Astrocyte of the hippocampus (primary cell): ENCODE data around the gene MEOX2.

Source experiments
- DNase-seq: peaks from one replicate; pipeline ENCODE4 v3.0.0; 2011; ENCODE audit warnings: low read depth, low spot score

MEOX2 gene

DNA sequence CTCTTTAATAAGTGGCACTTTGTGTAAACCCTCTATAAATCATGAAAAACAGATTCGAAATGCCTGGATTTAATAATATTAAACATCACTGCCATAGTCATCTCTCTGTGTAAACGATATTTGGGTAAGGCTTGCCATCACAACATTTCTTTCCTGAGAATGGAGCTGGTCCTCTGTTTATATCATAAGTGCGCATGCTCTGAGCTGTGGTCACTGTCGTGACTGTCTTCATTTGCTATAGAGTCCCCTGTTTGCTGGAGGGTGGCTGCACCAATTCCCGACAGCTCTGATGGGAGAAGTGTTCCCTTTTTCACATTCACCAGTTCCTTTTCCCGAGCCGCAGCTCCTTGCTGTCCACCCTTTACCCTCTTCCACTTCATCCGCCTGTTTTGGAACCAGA is 74.3 kb downstream of the MEOX2 start:
- DNase-seq = no peak

DNA sequence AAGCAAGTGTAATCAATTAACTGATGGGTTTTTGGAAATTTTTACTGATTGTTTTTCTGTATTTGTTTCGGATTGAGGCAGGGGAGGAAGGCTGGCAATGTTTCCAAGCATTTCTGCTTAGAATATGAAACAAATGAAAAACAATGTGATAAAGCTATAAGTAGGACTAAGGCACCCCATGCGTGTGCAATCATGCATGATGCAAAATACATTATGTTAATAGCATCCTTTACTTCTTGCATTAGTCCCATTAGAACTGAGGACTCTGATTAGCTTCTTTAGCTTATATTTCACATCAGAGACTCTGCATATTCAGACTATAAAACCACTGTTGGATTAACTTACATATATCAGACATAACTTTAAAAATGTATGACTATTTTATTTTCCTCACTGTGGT is 76.0 kb downstream of the MEOX2 start:
- no peak for DNase-seq

DNA sequence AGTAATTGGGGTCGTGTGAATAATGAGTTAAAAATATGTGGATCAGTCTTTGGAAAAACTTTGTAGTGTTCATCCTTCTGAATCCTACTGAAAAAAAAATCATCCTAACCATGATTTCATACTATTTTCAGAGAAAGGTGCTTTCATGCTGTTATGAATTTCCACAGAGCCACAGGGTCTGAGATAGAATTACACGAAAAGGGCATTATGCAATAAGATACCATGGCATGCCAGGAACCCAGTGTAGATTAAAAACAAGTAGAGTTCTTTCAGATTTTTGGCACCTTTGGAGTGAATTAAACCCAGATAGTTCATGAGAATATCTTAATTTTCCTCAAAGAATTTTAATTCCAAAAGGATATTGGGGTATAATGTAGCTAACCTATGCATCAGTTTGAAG is 77.2 kb downstream of the MEOX2 start:
- DNase-seq = no peak

DNA sequence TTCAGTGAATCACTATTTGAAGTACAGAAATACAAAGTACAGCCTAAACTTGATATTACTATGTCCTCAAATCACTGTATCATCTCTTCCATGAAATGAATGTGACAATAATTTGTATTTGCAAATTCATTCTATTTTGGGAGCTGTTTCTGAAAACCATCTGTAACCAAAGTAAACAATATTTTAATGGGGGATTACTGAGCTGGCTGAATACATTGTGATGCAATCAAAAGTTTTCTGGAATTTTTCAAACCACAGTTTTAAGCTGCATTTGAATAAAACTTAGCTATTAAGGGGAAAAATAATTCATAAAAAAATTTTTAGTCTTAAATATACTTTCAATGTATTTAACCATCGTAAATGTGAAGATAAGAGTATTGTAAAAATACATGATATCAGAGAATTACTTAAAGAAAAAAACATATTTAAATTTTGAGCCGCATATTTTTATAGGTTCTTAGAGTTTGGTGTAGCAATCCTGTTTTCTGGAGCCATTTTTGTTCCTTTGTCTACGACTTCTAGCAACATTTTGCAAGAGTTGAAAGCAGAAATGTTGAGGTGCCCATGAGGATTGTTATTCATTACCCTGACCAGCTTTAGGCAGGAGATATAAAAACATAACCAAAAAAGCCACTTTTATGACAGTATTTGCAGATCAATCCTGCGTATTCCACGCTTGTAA is 78.8 kb downstream of the MEOX2 start:
- DNase-seq = no peak

DNA sequence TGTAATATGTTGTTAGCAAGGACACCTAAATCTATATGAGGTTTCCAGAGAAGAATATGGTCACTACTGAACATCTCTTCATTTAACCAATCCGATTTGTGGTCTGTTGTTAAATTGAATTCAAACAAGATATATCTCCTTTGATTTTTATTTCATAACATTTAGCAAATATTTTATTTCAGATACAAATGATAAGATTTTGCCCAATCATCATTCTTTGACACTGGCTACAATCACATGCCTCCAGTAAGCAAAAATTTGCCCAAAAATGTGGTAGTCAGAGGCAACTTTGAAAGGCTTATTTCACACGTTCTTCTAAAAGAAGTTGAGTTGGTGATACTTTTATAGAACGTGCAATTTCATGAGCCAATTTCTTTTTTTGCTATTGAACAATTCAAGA is 79.9 kb downstream of the MEOX2 start:
- DNase-seq = no peak

DNA sequence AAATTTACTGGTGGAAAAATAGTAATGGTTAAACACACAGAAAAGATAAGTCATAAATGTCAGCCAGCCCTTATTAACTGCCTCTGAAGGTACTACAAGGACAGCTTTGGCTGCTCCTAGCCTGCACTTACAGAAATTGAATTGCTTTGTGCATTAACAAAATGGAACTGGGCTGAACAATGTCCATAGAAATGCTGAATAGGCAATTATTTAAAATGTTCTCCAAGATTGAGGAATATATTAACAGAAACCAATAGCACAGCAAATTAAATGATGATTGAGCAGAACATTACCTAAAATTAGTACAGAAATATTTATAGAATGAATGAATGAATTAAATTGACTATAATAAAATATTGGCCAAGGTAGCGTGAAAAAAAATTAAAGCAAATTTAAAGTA is 82.3 kb downstream of the MEOX2 start:
- no peak for DNase-seq

DNA sequence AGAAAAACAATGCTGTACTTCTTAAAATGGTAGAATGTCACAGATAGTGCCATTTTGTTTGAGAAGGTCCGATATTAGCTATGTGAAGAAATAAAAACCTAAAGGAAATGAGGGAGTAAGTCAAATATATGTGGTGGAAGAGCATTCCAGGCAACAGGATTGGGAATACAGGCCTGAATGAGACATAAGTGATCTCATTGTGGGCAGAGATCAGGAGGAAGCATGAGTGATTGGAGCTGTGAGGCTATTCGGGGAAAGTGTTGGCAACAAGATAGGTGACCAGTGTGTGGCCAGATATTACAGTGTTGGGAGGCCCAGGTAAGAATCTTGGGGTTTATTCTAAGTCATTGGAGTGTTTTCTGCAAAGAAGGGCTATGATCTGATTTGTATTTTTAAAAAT is 83.4 kb downstream of the MEOX2 start:
- DNase-seq = peak; percentile 26

DNA sequence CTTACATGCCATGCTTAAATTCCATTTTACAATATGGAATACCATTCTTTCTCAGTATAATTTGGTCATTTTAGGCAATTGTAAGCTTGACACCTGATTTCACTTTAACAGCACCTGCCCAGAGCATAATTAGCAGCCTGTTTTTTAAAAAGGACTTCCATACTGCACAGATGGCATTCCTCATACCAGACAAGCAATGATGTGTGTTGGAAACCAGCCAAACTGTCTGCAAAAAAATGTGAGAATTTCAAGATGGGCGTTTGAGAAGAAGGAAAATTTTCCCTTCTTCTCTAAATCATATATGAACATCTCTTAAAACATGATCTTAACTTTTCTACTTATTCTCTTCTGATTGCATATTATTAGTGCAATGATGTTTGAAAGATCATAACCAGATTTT is 84.2 kb downstream of the MEOX2 start:
- DNase-seq = peak; percentile 29

DNA sequence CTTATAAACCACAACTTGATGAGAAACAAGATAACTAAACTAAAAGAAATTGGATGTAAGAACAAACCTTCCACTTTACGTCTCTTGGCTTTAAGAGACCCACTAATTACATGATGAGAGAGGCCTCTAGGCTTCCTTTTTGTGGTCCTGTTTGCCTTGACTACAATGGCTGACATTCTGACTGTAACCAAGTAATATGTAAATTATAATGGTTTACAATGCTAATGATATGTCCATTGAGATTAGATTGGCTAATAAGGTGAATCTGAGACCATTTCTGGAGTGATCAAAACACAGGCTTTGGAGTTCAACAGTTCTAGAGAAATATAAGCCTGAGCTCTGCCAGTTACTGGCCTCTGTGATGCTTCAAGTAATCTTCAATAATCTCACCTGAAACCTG is 85.3 kb downstream of the MEOX2 start:
- no peak for DNase-seq

DNA sequence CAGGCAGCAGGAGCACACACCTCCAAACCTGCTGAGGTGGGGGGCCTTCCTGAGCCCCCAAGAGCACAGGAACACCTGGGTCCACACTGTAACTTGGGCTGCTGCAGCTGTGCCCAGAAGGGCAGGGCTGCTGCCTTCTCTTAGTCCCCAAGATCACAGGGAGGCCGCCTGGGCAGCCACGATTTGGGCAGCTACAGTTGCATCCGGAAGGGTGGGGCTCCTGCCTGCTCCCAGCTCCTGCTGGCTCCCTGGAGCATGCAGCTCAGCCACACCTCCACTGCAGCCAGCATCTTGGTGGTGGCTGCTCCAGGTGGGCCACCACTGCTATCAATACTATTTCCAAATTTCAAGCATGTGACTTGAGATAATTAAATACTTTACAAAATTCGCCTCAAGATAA is 86.2 kb downstream of the MEOX2 start:
- DNase-seq = no peak

DNA sequence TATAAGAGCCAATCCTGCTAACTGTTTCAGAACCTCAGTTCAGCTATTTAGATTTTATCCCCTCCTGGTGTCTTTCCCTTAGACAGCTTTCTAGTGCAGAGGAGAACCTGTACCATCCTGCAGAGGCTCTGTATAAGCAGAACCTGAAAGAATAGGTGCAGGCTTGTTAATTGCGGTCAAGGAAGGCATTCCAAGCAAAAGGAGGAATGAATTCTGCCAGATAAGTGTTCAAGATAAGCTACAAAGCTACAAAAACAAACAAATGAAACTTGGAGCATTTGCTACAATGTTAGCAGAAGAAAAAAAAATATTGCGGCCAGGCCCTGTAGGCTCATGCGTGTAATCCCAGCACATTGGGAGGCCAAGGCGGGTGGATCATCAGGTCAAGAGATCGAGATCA is 92.0 kb downstream of the MEOX2 start:
- no peak for DNase-seq

DNA sequence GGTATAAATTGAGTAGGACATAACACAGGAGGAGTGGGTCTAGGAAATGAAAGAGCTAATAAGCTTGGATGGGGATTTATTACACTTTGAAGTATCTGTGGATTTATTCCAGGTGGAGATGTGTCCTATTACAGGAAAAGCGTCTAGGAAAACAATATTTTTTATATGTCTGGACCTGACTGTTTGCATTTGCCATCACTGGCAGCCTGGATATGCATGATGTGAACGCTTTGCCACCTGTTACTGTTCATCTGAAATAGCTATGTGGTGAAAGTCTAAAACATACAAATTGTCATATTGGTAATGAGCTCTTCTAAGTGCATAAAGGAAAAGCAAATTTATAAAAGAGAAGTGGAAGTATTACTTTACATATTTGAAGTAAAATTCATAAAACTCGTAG is 93.1 kb downstream of the MEOX2 start:
- no peak for DNase-seq

DNA sequence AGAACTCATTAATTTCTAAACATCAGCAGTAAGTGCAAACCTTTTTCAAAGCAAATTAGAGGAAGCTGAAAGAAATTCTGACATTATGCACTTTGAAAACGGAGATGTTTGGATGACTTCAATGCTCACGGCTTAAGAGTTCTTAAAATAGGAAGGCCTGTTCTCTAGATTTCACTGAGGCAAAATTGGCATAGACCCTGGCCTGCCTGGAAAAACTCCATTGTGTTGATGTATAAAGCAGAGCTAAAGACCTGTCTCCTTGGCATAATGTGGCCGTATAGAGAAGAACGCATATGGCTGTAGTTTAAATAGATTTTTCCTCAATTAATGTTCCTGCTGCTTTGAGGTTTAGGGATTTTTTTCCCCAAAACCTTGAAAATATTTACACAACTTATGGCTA is 100.2 kb downstream of the MEOX2 start:
- DNase-seq = no peak

DNA sequence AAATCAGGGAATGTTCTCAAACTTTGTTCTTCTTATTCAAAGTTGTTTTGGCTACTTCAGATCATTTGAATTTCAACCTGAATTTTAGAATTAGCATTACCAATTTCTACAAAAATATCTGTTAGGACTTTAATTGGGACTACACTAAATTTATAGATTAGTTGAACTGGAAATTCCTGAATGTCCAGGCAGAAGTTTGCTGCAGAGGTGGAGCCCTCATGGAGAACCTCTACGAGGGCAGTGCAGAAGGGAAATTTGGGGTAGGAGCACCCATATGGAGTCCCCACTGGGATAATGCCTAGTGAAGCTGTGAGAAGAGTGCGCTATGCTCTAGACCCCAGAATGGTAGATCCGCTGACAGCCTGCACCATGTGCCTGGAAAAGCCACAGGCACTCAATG is 101.9 kb downstream of the MEOX2 start:
- no peak for DNase-seq

DNA sequence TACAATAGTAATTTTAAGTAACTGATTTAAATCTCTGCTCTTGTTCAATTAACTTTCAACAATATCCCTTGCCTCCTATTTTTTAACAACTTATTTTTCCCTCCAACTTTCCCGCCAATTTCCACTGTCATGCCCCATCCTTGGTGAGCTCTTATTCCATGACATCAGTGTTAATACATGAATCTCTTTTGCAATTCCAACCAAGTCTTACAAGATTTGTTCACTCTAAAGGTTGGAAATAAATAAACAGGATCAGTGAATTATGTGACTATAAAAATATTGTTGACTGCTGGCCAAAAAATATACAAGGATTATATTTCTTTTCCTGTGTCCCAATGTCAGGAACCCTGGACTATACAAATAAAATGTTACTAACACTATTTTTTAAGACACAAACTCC is 103.7 kb downstream of the MEOX2 start:
- DNase-seq = no peak

DNA sequence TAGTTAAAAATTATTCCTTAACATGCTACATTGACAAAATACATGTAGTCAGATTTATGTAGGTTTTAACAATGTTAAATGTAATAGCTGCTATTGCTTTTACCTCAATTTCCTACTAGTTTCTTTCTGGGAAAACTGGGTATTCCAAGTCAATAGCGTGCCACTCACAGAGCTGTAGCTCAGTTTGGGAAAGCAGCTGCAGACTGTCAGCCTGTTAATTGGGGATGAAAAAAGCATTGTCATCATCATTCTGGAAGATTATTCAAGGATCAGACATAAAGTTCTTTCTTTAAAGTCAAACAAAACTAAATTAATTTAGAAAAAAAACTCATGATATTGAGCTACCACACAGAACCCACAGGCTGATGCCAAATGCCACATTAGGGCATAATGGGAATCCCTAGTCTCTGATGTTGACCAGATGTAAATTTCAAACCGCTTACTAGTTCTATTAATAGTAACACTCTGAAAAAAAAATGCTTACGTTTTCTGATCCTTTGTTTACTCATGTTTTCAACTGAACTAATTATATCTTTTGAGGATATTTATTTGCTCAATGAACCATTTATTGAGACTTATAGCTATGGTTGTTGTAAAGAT is 105.0 kb downstream of the MEOX2 start:
- DNase-seq = no peak

DNA sequence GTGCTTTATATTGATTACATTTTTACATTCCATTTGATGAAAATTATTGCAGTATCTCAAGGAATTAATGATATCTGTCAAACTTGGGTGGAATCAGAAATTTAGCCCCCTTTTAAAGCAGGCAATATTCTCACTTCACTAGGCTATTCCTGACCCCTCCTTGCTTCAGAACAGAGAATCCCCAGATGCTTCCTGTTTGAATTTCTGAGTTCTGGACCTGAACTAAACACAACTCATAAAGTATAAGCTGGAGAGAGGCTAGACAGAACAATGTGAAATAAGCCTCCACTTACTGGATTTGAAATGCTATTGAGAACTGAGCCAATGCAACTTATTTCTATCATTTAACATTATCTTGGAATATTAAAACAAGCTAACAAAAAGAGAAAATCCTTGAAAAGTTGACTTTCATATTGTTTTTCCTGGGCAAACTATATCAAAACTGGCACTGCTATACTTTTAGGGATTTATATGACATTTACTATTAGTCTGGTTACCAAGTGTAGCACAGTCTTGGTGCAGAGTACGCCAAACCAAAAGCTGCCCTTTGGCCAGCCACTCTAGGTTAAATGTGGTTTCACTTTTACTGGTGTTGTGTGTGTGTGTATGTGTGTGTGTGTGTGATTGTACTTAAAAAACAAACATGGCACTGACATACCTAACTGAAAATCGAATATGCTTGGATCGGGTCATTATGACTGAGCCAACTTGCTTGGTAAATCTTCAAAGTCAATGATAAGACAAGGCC is 105.7 kb downstream of the MEOX2 start:
- no peak for DNase-seq

DNA sequence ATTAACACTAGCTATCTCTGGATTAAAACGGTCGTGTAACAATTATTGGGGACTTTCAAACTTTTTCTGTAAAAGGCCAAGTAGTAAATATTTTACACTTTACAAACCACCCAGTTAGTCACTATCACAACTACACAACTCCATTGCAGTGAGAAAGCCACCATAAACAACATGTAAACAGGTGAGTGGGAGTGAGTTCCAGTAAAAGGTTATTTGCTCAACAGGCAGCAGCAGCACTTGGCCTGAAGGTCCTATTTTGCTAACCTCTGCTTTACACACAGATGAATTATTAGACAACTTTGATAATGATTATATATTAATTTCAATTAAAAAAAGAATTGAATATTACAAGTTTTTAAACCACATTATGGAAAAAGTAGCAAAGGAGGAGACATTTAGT is 108.9 kb downstream of the MEOX2 start:
- DNase-seq = no peak

DNA sequence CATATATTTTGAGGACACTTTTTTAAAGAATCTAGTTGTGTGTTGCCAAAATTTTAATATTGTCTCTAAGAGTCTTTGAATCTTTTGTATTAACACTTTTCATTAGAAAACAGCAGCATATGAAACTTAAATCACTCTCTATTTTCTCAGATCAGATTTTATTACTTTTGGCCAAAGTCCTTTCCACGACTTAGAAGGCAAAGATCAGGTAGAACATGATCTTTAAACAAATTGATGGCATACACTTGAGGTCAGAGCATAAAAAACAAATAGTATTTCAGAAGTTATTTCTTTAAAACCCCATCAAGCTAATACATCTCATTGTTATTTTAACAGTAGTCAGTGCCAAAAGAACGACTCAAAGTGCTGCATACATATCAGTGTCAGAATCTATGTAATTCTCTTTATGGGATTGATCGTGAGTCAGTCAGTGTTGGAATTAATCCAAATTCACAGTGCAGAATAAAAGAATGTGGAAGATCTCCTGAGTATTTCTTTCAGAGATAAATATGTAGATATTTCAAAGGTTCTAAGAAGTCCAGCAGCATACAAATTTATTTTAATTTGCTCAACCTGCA is 115.1 kb downstream of the MEOX2 start:
- peak; percentile 21 for DNase-seq

DNA sequence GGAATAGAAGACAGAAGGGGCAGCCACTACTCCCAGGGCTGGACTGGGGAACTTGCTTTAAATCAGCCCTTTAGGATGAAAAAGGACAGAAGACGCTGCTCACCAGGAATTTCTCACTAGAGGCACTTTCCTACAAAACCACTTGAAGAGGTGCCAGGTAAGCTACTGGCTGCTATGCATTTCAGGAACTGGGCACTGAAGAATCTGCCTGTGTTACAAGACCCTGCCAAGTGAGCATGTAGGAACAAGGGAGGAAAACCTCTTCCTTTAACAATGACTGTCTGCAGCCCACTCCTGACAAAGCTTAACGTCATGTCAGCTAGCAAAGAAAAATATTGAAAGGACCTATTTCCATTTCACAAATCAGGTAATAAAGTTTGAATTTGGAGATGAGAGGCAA is 118.8 kb downstream of the MEOX2 start:
- peak; percentile 9 for DNase-seq

DNA sequence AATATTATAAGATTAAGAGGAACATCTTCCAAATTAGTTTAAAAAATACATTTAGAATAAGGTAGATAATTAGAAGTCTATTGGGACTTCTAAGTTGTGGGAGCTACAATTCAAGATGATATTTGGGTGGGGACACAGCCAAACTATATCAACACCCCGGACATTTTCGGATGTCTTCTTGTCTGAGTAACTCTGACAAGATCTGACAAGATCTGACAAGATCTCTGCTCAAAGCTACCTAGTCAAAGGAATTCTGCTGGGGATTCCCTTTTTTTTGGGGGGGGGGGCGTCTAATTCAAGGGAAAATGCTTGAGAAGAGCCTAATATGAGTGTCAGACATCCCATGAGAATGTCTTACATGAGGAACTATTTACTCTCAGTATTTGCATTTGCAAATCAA is 119.4 kb downstream of the MEOX2 start:
- no peak for DNase-seq

DNA sequence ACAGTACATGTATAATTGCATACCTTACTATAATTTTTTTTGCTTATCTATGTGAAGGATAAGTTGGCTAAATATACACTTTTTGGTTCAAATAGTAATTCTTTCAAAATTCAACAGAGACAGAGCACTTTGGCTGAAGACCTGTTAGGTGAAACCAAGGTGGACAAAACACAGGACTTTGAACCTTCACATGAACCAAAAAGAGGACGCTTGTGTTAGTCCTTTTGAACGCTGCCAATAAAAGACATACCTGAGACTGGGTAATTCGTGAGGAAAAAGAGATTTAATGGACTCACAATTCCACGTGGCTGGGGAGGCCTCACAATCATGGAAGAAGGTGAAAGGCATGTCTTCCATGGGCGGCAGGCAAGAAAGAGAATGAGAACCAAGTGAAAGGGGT is 120.0 kb downstream of the MEOX2 start:
- no peak for DNase-seq

DNA sequence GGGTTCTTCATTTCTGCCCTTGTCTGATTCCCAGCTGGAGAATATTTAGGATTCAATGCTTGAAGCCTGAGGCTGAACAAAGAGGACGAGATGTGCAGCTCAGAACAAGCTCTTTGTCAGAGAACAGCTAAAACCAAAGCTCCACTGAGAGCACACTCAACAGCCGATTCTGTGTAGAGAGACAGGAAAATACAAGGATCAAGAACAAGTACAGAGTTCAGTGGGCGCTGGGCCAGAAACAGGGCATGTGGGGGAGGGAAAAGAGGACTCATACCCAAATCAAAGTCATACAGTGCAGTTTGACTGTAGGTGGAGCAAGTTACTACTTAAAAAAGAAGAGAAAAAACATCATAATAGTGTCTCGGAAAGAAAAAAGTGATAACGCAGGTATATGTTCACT is 124.6 kb downstream of the MEOX2 start, which contains the start of gene AGMO:
Gene AGMO (minus strand): TSS at position 181 of the 400 bp plus-strand sequence.
- no peak for DNase-seq
